ENCODE measurements around the gene AKAP12.

Gene AKAP12

DNA sequence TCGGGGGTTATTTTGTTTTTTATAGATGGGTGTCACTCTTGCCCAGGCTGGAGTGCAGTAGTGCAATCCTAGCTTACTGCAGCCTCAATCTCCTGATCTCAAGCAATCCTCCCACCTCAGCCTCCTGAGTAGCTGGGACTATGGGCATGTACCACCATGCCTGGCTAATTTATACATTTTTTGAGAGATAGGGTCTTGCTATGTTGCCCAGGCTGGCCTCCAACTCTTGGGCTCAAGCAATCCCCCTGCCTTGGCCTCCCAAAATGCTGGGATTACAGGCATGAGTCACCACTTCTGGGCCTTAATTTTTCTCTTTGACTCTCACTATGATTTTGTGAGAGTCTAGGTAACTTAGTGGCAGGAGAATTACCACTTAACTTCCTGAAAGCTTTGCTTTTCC is 23.3 kb downstream of the AKAP12 start:
- TF ChIP-seq, protein P1, sequence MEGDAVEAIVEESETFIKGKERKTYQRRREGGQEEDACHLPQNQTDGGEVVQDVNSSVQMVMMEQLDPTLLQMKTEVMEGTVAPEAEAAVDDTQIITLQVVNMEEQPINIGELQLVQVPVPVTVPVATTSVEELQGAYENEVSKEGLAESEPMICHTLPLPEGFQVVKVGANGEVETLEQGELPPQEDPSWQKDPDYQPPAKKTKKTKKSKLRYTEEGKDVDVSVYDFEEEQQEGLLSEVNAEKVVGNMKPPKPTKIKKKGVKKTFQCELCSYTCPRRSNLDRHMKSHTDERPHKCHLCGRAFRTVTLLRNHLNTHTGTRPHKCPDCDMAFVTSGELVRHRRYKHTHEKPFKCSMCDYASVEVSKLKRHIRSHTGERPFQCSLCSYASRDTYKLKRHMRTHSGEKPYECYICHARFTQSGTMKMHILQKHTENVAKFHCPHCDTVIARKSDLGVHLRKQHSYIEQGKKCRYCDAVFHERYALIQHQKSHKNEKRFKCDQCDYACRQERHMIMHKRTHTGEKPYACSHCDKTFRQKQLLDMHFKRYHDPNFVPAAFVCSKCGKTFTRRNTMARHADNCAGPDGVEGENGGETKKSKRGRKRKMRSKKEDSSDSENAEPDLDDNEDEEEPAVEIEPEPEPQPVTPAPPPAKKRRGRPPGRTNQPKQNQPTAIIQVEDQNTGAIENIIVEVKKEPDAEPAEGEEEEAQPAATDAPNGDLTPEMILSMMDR (conservative IDR thresholded peaks at IDR 0.05; ENCODE audit: low read depth, low read length) = no peak
- no peak for DNase-seq (ENCODE audit: low read depth)

DNA sequence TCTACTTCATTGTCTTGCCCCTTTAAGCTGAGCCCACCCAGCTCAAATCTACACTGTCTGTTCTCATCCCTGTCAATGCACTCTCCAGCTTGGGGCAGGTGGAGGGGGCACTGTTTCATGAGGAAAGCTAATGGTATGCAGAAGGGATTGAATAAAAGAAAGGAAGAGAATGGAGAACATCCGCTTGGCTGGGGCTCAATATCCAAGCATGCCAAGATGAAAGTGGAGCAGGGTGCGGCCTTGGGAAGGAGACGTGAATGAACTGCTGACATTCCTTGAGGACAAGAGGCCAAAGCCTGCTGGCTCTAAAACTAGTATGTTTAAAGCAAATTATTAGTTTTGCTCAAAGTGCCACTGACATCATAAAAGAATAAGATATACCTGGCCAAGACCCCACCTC is 24.2 kb downstream of the AKAP12 start:
- TF ChIP-seq, protein P1 (conservative IDR thresholded peaks at IDR 0.05; ENCODE audit: low read depth, low read length) = no peak
- DNase-seq (ENCODE audit: low read depth) = no peak

More for the DNA sequence above, 23.3 kb downstream of the AKAP12 start:
- H3K4me3 ChIP-seq (ENCODE audit: low read length) = no peak overlapping the region

DNA sequence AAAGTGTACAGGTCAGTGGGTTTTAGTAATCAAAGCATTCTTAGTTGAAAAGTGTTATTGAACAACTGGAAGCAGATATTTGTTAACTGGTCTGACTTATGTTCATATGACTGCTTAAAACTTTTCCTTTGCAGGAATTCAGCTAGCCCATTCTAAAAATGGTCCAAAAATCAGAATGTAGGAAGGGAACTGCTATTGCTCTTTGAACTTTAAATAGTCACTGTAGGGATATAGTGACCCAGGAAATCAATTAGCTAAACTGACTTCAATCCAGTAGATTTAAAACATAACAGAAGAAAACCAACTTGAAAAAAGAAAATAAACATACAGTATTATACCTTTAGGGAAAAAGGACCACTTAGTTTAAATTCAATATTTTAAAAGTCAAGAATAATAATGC is 25.5 kb downstream of the AKAP12 start:
- no peak for DNase-seq (ENCODE audit: low read depth)
- TF ChIP-seq, protein P1 (conservative IDR thresholded peaks at IDR 0.05; ENCODE audit: low read depth, low read length) = no peak
- no peak overlapping the region for H3K4me3 ChIP-seq (ENCODE audit: low read length)

More for the DNA sequence above, 24.2 kb downstream of the AKAP12 start:
- no peak overlapping the region for H3K4me3 ChIP-seq (ENCODE audit: low read length)

DNA sequence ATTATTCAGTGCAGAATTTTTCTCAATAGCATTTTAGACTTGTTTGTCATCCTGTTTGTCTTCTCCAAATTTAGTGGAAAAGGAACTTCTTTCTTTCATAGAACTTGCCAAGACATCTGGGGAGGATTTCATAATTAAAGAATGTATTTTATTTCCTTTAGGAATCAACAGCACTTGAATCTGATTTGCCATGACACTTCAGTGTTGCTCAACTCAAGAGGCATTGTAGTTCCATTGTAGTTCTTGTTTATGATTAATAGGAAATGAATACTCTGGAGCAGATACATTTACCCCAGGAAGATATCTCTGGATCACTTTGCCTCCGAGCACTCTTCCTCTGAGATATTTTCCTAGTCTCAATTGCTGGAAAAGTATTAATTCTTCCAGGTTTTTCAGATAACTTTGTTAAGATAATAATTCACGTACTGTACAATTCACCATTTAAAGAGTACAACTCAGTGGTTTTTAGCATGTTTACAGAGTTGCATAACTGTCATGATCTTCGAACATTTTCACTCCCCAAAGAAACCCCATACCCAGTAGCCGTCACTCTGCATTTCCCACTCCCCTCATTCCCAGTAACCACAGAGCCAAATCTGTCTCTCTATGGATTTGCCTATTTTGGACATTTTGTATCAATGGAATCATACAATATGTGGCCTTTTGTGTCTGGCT is 29.7 kb downstream of the AKAP12 start:
- no peak overlapping the region for H3K4me3 ChIP-seq (ENCODE audit: low read length)
- DNase-seq (ENCODE audit: low read depth) = no peak
- TF ChIP-seq, protein P1 (conservative IDR thresholded peaks at IDR 0.05; ENCODE audit: low read depth, low read length) = no peak

DNA sequence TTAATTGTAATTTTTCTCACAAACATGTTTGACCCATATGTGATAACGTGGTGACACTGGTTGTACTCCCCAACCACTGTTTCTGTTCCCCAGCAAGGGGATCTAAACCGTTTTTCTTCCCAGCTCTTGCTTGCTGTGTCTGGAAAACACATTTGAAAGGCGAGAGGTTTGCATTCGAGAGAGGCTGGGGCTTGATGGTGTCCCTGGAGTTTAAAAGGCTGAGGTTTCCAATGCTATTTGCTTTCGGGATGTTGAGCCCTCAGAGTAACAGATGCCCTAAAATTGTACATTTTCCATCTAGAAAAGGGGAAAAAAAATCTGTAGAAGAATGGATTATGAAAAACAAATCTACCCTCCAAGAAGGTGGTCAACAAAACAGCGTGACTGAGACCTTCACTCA is 35.4 kb downstream of the AKAP12 start:
- H3K4me3 ChIP-seq (ENCODE audit: low read length) = no peak overlapping the region
- DNase-seq (ENCODE audit: low read depth) = no peak
- TF ChIP-seq, protein P1 (conservative IDR thresholded peaks at IDR 0.05; ENCODE audit: low read depth, low read length) = no peak

DNA sequence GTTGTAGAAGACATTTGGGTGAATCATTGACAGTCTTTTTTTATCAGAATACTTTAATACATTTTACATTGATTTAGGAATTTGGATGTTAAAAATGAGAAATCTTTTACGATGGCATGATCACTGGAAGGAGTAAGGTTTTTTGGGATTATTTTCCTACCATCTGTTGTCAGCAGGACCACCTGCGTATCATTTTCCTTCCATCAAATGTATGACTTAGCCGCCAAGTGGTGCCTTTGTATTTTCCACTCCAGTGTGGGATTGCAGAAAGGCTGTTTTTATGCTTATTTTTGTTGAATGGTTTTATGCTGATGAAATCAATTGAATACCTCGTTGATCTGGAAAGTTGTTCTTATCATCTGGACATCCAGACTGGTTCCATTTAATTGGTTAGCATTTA is 35.8 kb downstream of the AKAP12 start:
- no peak overlapping the region for H3K4me3 ChIP-seq (ENCODE audit: low read length)
- DNase-seq (ENCODE audit: low read depth) = no peak
- TF ChIP-seq, protein P1 (conservative IDR thresholded peaks at IDR 0.05; ENCODE audit: low read depth, low read length) = no peak

DNA sequence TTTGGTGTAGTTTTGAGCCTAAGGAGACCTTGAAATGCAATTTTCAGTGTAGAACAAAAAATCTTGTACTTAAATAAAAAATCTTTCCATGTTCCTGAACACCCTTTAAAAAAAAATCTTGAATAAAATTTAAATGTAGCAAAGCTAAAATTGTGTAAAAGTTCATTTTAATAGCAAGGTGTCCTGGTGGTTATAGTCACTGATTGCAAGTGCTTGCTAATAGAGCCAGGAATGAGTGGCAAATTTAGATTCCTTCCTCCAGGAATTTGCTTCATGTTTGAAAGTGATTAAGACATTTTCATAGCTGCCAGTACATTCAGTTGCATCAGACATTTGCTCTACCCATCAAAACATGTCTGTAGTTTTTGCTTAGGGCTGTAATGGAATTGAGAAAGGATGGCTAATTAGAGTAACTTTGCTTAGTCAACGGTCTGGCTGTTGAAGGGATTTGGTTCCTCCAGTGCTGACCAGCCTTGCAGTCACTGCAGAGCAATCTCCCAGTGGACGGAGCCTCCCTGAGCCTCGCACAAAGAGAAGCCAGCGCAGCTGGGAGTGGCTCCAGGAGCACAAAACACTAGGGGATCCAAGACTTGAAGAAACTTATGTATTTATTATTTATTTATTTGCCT is 36.5 kb downstream of the AKAP12 start:
- no peak overlapping the region for H3K4me3 ChIP-seq (ENCODE audit: low read length)
- peak; percentile 78 for DNase-seq (ENCODE audit: low read depth)
- TF ChIP-seq, protein P1 (conservative IDR thresholded peaks at IDR 0.05; ENCODE audit: low read depth, low read length) = peak; percentile 31

Measured in retinal pigment epithelial cell (primary cell).